ENCODE results near the gene IRAK3. TPM values are rescaled to one million over a fixed set of nuclear protein-coding genes. Genes with fewer than 3 reads are reported as not detected.

The IRAK3 gene
- total and polyA plus RNA-seq, 2 experiments from 2014 or later = 0.53 to 1.8 TPM

- Histone ChIP-seq H3K27ac (ENCODE audit: low read depth) (no peak overlapping the region), H3K9me2 (ENCODE audit: insufficient read depth) (no peaks in the 10 kb centered on the region), H3K4me3 (no peak overlapping the region), H3K27me3 (ENCODE audit: insufficient read depth) (no peaks in the 10 kb centered on the region), H3K79me2 (replicated peaks; ENCODE audit: insufficient read depth) (no peaks in the 10 kb centered on the region), H3K4me1 (ENCODE audit: insufficient read depth) (no peaks in the 10 kb centered on the region), H3F3A (replicated peaks; ENCODE audit: low read depth) (no peaks in the 10 kb centered on the region), H2AFZ (no peak overlapping the region), H4K20me1 (replicated peaks; ENCODE audit: insufficient read depth) (no peaks in the 10 kb centered on the region), H3K4me2 (no peak overlapping the region), H3K36me3 (ENCODE audit: insufficient read depth) (no peaks in the 10 kb centered on the region)
- ATAC-seq (no peak), DNase-seq (ENCODE audit: low spot score) (no peak)
- no peaks in the 10 kb centered on the region for H3K36me3 Mint-ChIP-seq (ENCODE audit: low read depth)
- no peak overlapping the region for H3K27ac Mint-ChIP-seq
- no peak for TF ChIP-seq ZNF462 (CRISPR knock-in tag; IDR thresholded peaks at IDR 0.05)
- TF ChIP-seq EZH2phosphoT487 (IDR thresholded peaks at IDR 0.05; ENCODE audit: unreplicated experiment) = no peak
- TF ChIP-seq CREB1 (CRISPR knock-in tag; IDR thresholded peaks at IDR 0.05; ENCODE audit: low read depth) = no peak
- TF ChIP-seq NANOG (IDR thresholded peaks at IDR 0.05; ENCODE audit: borderline replicate concordance) = no peak
- TF ChIP-seq ZNF331 (CRISPR knock-in tag; IDR thresholded peaks at IDR 0.05; ENCODE audit: low read depth) = no peak
- TF ChIP-seq POLR2AphosphoS5 (IDR thresholded peaks at IDR 0.05; ENCODE audit: low read depth) = no peak
- no peak for TF ChIP-seq JUNB (IDR thresholded peaks at IDR 0.05; ENCODE audit: unreplicated experiment)
- no peak for TF ChIP-seq REST (IDR thresholded peaks at IDR 0.05; ENCODE audit: unreplicated experiment)
- TF ChIP-seq ETS1 (IDR thresholded peaks at IDR 0.05) = no peak
- no peak for TF ChIP-seq STAT1 (IDR thresholded peaks at IDR 0.05; ENCODE audit: unreplicated experiment)
- no peak for TF ChIP-seq EZH2 (IDR thresholded peaks at IDR 0.05; ENCODE audit: low read depth, unreplicated experiment)
- no peak for TF ChIP-seq CTCF (conservative IDR thresholded peaks at IDR 0.05; ENCODE audit: low read depth in 2 of 2)
- no peak for TF ChIP-seq ZNF114 (CRISPR knock-in tag; IDR thresholded peaks at IDR 0.05)
- H3K4me1 Mint-ChIP-seq = no peaks in the 10 kb centered on the region
- H3K4me3 Mint-ChIP-seq = no peak overlapping the region
- no peaks in the 10 kb centered on the region for H3K9me3 Mint-ChIP-seq
- H3K27me3 Mint-ChIP-seq (ENCODE audit: insufficient read depth, low read depth, poor library complexity) = peaks cover 1% of the 10 kb centered on the region
Measured at GRCh38 chr12:66228462-66228861, 39.4 kb downstream of the IRAK3 start.
